ENCODE measurements around the gene DPP4. TPM values are rescaled to one million over a fixed set of nuclear protein-coding genes. Genes with fewer than 3 reads are reported as not detected.
"Not testable (repeated sequence)": the region's sequence is repeated elsewhere in the genome, so short reads cannot be mapped to it uniquely, and the experiment has no call there.

Gene DPP4
- total RNA-seq, 1 donor from 2014 or later, result 1.9 TPM

DNA sequence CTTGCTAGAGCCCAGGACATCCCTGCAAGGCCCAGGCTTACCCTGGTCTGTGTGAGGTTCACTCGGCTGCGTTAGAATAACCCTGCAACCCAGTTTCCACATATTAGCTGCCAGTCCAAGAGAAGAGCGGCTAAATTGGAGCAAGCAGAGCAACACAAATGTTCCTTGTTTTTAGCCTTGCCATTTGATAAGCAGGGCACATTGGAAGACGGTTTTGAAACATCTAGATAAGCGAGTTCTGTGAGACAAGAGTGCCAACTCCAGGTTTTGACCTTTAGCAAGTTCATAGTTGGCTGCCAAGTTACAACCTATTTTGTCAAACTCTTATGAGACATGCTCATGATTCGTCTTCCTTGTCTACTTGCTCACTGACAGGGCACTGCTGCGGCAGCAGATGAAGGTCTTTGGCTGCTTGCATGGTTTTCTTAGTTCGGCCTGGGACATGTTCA is 23.5 kb downstream of the DPP4 start:
- Mint-ChIP-seq H3K4me3 (no peak overlapping the region), H3K27me3 (no peaks in the 10 kb centered on the region), H3K27ac (no peak overlapping the region), H3K4me1 (no peaks in the 10 kb centered on the region), H3K36me3 (ENCODE audit: low read depth) (no peaks in the 10 kb centered on the region), H3K9me3 (no peaks in the 10 kb centered on the region)
- CTCF ChIA-PET, result no interaction called here
- POLR2A ChIA-PET, result no interaction called here
- TF ChIP-seq, protein P1, sequence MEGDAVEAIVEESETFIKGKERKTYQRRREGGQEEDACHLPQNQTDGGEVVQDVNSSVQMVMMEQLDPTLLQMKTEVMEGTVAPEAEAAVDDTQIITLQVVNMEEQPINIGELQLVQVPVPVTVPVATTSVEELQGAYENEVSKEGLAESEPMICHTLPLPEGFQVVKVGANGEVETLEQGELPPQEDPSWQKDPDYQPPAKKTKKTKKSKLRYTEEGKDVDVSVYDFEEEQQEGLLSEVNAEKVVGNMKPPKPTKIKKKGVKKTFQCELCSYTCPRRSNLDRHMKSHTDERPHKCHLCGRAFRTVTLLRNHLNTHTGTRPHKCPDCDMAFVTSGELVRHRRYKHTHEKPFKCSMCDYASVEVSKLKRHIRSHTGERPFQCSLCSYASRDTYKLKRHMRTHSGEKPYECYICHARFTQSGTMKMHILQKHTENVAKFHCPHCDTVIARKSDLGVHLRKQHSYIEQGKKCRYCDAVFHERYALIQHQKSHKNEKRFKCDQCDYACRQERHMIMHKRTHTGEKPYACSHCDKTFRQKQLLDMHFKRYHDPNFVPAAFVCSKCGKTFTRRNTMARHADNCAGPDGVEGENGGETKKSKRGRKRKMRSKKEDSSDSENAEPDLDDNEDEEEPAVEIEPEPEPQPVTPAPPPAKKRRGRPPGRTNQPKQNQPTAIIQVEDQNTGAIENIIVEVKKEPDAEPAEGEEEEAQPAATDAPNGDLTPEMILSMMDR (IDR thresholded peaks at IDR 0.05), result no peak
- DNase-seq (no peak), ATAC-seq (ENCODE audit: low read depth) (no peak)
- intact Hi-C loops (cut with micrococcal nuclease), result no loop called here

DNA sequence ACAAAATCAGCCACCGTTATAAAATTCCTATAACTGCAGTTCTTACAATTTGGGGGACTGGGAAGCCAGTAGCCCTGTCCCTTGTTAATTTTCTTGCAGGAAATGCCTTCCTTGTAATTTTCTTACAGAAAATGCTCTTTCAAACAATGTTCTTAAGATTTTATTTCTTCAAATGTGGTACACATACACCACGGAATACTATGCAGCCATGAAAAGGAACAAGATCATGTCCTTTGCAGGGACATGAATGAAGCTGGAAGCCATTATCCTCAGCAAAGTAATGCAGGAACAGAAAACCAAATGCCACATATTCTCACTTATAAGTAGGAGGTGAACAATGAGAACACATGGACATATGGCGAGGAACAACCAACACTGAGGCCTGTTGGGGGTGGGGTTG is 24.9 kb downstream of the DPP4 start:
- intact Hi-C loops (cut with micrococcal nuclease); DNase-seq; H3K4me1 Mint-ChIP-seq; H3K27me3 Mint-ChIP-seq; H3K9me3 Mint-ChIP-seq; H3K27ac Mint-ChIP-seq; CTCF ChIA-PET; H3K4me3 Mint-ChIP-seq; POLR2A ChIA-PET; H3K36me3 Mint-ChIP-seq (ENCODE audit: low read depth); ATAC-seq (ENCODE audit: low read depth): not testable (repeated sequence)

DNA sequence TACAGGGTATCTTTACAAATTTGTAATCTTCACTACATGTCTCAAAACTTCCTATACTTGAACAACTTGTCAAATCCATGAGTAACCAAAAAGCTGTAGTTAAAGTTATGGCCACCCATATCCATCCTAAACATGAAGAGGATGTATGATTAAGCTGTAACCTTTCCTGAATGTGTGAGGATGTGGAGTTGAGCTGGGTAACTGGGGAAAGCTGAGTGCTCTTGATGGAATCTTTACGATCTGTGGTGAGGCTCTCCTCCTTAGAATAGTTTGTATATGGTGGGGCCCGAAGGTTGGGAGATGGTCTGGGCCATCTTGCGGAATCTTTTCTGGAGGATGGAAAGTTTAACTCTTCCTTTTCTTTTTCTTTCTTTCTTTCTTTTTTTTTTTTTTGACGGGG is 29.4 kb downstream of the DPP4 start:
- Mint-ChIP-seq H3K27me3 (no peaks in the 10 kb centered on the region), H3K27ac (no peak overlapping the region), H3K9me3 (no peaks in the 10 kb centered on the region), H3K4me3 (no peak overlapping the region), H3K4me1 (no peaks in the 10 kb centered on the region), H3K36me3 (ENCODE audit: low read depth) (no peaks in the 10 kb centered on the region)
- ChIA-PET CTCF (no interaction called here), POLR2A (no interaction called here)
- TF ChIP-seq, protein P1 (IDR thresholded peaks at IDR 0.05), result no peak
- ATAC-seq (ENCODE audit: low read depth) (no peak), DNase-seq (no peak)
- intact Hi-C loops (cut with micrococcal nuclease), result no loop called here

DNA sequence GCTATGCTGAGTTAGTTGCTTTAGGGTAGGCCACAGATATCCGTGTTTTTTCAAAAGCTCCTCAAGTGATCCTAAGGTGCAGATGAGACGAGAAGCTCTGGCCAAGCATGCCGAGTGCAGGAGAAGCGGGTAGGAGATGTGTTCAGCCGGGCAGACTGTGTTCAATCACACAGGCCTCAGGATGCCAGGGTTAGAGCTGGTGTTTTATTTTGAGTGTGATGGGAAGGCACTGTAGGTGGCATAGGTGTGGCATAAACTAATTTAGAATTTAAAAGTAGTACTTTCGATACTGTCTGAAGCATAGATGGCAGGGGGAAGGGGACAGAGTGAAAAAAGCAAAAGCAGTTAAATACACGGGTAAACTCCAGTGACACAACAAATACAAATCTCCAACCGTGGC is 30.9 kb downstream of the DPP4 start:
- DNase-seq, result no peak
- Mint-ChIP-seq H3K4me1 (no peaks in the 10 kb centered on the region), H3K27ac (no peak overlapping the region), H3K4me3 (no peak overlapping the region), H3K27me3 (peaks cover 1% of the 10 kb centered on the region), H3K9me3 (no peaks in the 10 kb centered on the region), H3K36me3 (ENCODE audit: low read depth) (no peaks in the 10 kb centered on the region)
- no peak for ATAC-seq (ENCODE audit: low read depth)
- ChIA-PET POLR2A (no interaction called here), CTCF (no interaction called here)
- TF ChIP-seq, protein P1 (IDR thresholded peaks at IDR 0.05), result no peak
- intact Hi-C loops (cut with micrococcal nuclease), result no loop called here

DNA sequence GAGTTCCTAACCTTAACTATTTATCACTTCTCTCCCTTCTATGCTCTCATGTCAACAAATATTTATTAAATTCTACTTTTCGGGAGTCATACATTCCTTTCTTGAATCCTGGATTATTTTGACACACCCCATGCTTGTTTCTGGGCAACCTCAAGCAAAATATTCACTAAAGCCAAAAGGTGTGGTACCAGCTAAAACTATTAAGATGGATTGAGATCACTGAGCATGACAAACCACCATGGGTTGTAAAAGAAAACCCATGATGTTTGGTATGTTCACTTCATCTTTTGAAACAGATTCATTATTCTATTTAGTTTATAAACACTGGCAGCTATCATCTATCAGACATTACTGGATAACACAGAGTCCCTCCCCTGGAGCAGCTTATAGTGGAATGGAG is 32.5 kb downstream of the DPP4 start:
- intact Hi-C loops (cut with micrococcal nuclease), result no loop called here
- H3K4me3 Mint-ChIP-seq, result no peak overlapping the region
- ATAC-seq (ENCODE audit: low read depth) (no peak), DNase-seq (no peak)
- TF ChIP-seq, protein P1 (IDR thresholded peaks at IDR 0.05), result no peak
- H3K36me3 Mint-ChIP-seq (ENCODE audit: low read depth), result no peaks in the 10 kb centered on the region
- CTCF ChIA-PET, result no interaction called here
- POLR2A ChIA-PET, result no interaction called here
- H3K9me3 Mint-ChIP-seq, result no peaks in the 10 kb centered on the region
- H3K27me3 Mint-ChIP-seq, result peaks cover 1% of the 10 kb centered on the region
- no peaks in the 10 kb centered on the region for H3K4me1 Mint-ChIP-seq
- H3K27ac Mint-ChIP-seq, result no peak overlapping the region

DNA sequence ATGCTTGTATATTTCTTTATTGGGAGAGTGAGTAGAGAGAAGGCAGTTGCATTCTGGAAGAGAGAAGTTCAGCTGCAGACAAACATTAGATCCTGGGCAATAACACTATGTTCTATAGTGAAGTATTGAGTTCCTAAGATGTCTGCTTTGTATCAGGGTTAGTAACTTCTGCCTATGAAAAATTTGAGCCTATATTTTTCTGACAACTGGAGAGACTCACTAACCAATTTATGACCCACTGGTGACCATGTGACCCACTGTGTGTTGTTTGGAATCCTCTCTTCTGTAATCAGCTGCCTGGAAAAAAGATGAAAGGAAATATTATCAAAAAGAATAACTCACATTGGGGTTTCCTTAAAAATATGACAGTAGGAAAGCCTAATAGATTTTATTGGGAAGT is 35.3 kb downstream of the DPP4 start:
- Mint-ChIP-seq H3K27ac (no peak overlapping the region), H3K4me1 (no peaks in the 10 kb centered on the region), H3K9me3 (no peaks in the 10 kb centered on the region), H3K4me3 (no peak overlapping the region), H3K27me3 (peaks cover 1% of the 10 kb centered on the region), H3K36me3 (ENCODE audit: low read depth) (no peaks in the 10 kb centered on the region)
- ChIA-PET POLR2A (no interaction called here), CTCF (no interaction called here)
- TF ChIP-seq, protein P1 (IDR thresholded peaks at IDR 0.05), result no peak
- no peak for ATAC-seq (ENCODE audit: low read depth)
- no peak for DNase-seq
- intact Hi-C loops (cut with micrococcal nuclease), result no loop called here
